GM12875 (cell line): Measurements from ENCODE around the gene STX2.

Experiments
- H3K4me3 ChIP-seq: one replicate; pipeline ENCODE4 v1.5.1; 2011; ENCODE audit warnings: low read depth, low read length, control low read depth
- CTCF ChIP-seq: IDR thresholded peaks from 2 replicates; pipeline ENCODE4 v1.5.1; 2011; ENCODE audit warnings: low read depth, mild to moderate bottlenecking, control low read depth, inconsistent platforms, low read length, moderate library complexity, borderline replicate concordance; ENCODE audit not compliant: insufficient read depth

The STX2 gene

DNA sequence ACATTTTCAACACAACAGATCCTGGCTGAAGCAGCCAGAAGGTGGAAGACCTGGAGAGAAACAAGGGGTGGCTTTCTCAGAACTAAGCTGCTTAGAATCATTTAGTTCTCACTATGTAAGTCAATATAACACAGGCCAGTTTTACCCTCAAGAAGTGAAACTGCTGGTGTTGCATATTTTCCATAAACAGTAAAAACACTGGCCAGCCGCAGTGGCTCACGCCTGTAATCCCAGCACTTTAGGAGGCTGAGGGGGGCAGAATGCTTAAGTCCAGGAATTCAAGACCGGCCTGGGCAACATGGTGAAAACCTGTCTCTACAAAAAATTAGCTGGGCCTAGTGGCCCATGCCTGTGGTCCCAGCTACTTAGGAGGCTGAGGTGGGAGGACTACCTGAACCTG, 11.6 kb downstream of the STX2 start:
- TF ChIP-seq CTCF, result no peak
- no peak overlapping the region for H3K4me3 ChIP-seq

- H3K4me3 ChIP-seq, result no peak overlapping the region
- peak; percentile 69 for TF ChIP-seq CTCF
Measured at GRCh38 chr12:130826151-130826801, 12.8 kb downstream of the STX2 start.

GRCh38 chr12:130825771-130826150, 13.3 kb downstream of the STX2 start:
- TF ChIP-seq CTCF, result no peak
- H3K4me3 ChIP-seq, result no peak overlapping the region

- H3K4me3 ChIP-seq, result no peak overlapping the region
- no peak for TF ChIP-seq CTCF
Measured at GRCh38 chr12:130819681-130820080, 19.4 kb downstream of the STX2 start.

DNA sequence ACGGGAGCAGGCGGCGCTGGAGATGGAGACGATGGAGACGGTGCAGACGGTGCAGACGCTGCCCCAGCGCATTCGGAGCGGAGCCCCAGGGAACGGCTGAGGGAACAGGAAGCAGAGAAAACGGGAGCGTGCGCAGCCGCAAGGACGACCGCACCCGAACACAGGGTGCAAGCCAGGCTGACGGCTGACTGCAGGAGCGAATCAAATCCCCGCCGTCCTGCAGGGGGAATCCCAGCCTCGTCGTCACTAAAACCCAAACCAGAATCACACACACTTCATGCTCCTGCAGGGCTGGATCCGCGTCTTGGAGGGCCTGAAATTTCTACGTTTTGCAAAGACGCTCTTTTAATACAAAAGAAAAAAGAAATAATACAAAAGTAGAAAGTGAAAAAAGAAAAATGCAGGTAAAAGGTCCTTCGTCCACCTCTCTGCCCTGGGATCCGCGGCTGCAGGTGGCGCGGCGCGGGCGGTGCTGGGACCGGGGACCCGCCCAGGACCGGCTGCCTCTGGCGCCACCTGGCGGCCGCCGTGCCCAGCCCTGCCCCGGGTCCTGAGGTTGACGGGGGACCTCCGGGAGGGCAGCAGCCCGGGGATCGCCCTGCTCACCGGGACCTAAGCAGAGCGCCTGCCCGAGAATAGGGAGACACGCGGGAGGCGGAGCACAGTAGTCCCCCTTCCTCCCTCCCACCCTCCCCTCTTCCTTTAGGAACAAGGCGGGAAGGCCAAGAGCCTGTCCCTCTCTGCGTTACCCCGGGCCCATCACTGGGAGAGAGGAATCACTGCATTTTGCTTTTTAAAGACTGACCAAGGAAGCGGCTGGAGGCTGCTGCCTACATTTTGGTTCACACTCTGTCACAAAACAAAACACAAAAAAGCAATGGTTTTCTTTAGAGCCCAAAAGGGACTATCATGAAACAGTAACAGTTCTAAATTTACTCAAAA, 20.1 kb downstream of the STX2 start:
- H3K4me3 ChIP-seq, result peak overlapping the region; percentile 50
- TF ChIP-seq CTCF, result peak; percentile 89

- no peak for TF ChIP-seq CTCF
- H3K4me3 ChIP-seq, result peak overlapping the region; percentile 50
Measured at GRCh38 chr12:130818272-130818634, 20.8 kb downstream of the STX2 start.

GRCh38 chr12:130817804-130818203, 21.2 kb downstream of the STX2 start:
- H3K4me3 ChIP-seq, result no peak overlapping the region
- no peak for TF ChIP-seq CTCF
